Uterus (tissue), 4 donors: ENCODE data around the gene WNK1. TPM values are rescaled to one million over a fixed set of nuclear protein-coding genes. Genes with fewer than 3 reads are reported as not detected.

Experiments
- DNase-seq, 2 donors: peaks; one replicate each; pipeline ENCODE4 v3.0.0-alpha.2; 2019 to 2020
- H3K27ac ChIP-seq, 2 donors: fragments of 200-600 bp; sonication (generic); 1 replicate in 1 of 2; 2 replicates in 1 of 2; pipeline ENCODE4 v1.5.1; 2016 to 2018
- H3K27me3 ChIP-seq, 2 donors: fragments of 200-600 bp; sonication (generic); one replicate each; pipeline ENCODE4 v1.5.1; 2018 to 2019; ENCODE audit warnings: control low read depth in 1 of 2
- H3K36me3 ChIP-seq, 2 donors: fragments of 200-600 bp; sonication (generic); one replicate each; pipeline ENCODE4 v1.5.1; 2019; ENCODE audit warnings: control low read depth in 1 of 2
- H3K4me1 ChIP-seq, 2 donors: fragments of 200-600 bp; sonication (generic); one replicate each; pipeline ENCODE4 v1.5.1; 2018 to 2019; ENCODE audit warnings: control low read depth in 1 of 2
- H3K4me3 ChIP-seq, 2 donors: fragments of 200-600 bp; sonication (generic); 1 replicate in 1 of 2; 2 replicates in 1 of 2; pipeline ENCODE4 v1.5.1; 2018 to 2019; ENCODE audit warnings: mild to moderate bottlenecking in 1 of 2
- H3K9me3 ChIP-seq, 2 donors: fragments of 200-600 bp; sonication (generic); one replicate each; pipeline ENCODE4 v1.5.1; 2019; ENCODE audit warnings: control low read depth in 1 of 2
- POLR2A ChIP-seq, 2 donors: fragments of 450-650 bp; IDR thresholded peaks; one replicate each; pipeline ENCODE4 v1.6.1; 2016; ENCODE audit warnings: antibody characterized with exemption in 2 of 2, mild to moderate bottlenecking in 1 of 2, moderate library complexity in 1 of 2
- intact Hi-C: fragments of 100-400 bp; cut with DNase I; formaldehyde crosslinking; loops from one replicate; pipeline ENCODE4 v1.15.1; 2023; ENCODE audit warnings: low total_unique reads
- small RNA-seq: library from RNA; depleted of rRNA; stranded (forward); fragments of <200 nt; gene quantifications from one replicate; pipeline ENCODE3, GENCODE V24; 2016
- total RNA-seq, 4 donors: library from RNA; depleted of rRNA in 3 of 4; stranded (reverse); fragments of >200 nt in 3 of 4; gene quantifications; one replicate each; pipeline versions ENCODE4 v1.1.0 to v1.2.4, GENCODE V29; 2014 to 2023
- TF ChIP-seq, protein P1 (sequence below), 4 experiments: fragments of 200-600 bp in 2 of 4; fragments of 450-650 bp in 2 of 4; sonication (generic) in 2 of 4; IDR thresholded peaks; one replicate each; pipeline ENCODE4 v1.5.1; 2016 to 2019; ENCODE audit warnings: antibody characterized with exemption in 4 of 4, mild to moderate bottlenecking in 2 of 4, moderate library complexity in 1 of 4
- donor health status: DM: yes; HTN: yes; CAD: no.

Gene WNK1
- total RNA-seq, 4 donors from 2014 or later = 57.1 to 208 (median 81.0) TPM

DNA sequence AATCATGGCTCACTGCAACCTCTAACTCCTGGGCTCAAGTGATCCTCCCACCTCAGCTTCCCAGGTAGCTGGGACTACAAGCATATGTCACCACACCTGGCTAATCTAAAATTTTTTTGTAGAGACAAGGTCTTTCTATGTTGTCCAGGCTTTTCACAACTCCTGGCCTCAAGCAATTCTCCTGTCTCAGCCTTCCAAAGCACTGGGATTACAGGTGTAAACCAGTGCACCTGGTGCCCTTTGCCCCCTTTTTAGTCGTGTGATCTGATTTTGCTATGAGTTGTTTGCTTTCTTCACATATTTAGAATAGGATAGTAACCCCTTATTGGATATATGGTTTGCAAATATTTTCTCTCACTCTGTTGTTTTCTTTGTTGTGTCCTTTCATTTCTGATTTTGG, 198.8 kb downstream of the WNK1 start:
- TF ChIP-seq, protein P1, sequence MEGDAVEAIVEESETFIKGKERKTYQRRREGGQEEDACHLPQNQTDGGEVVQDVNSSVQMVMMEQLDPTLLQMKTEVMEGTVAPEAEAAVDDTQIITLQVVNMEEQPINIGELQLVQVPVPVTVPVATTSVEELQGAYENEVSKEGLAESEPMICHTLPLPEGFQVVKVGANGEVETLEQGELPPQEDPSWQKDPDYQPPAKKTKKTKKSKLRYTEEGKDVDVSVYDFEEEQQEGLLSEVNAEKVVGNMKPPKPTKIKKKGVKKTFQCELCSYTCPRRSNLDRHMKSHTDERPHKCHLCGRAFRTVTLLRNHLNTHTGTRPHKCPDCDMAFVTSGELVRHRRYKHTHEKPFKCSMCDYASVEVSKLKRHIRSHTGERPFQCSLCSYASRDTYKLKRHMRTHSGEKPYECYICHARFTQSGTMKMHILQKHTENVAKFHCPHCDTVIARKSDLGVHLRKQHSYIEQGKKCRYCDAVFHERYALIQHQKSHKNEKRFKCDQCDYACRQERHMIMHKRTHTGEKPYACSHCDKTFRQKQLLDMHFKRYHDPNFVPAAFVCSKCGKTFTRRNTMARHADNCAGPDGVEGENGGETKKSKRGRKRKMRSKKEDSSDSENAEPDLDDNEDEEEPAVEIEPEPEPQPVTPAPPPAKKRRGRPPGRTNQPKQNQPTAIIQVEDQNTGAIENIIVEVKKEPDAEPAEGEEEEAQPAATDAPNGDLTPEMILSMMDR (IDR thresholded peaks at IDR 0.05) = no peak
- no peak for TF ChIP-seq POLR2A (IDR thresholded peaks at IDR 0.05)
- Histone ChIP-seq H3K4me1 (no peaks in the 10 kb centered on the region), H3K4me3 (no peak overlapping the region), H3K27me3 (no peaks in the 10 kb centered on the region), H3K27ac (no peak overlapping the region), H3K9me3 (no peaks in the 10 kb centered on the region), H3K36me3 (no peaks in the 10 kb centered on the region)
- intact Hi-C loops = loop anchor here (10.0 kb wide), 1 partner anchor 386 kb away; no protein-coding TSS in a partner anchor
- no peak for DNase-seq

DNA sequence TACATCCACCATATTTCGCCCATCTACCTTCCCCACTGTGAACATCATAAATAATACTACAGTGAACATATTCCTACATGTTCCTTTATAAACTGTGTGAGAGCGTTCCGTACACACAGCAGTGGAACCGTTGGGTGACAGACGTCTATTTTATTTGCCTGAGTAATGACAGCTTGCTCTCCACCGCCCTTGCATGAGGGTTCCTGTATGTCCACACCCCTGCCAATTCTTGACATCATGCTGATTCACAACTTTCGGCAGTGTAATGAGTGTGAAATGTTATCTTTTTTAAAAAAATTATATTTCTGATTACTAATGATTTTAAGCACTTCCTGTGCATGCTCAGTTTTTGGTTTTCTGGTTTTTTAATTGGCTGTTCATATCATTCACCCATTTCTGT, 201.4 kb downstream of the WNK1 start:
- Histone ChIP-seq H3K36me3 (no peaks in the 10 kb centered on the region), H3K4me3 (no peak overlapping the region), H3K9me3 (no peaks in the 10 kb centered on the region), H3K4me1 (no peaks in the 10 kb centered on the region), H3K27ac (no peak overlapping the region), H3K27me3 (no peaks in the 10 kb centered on the region)
- TF ChIP-seq, protein P1 (IDR thresholded peaks at IDR 0.05) = no peak
- TF ChIP-seq POLR2A (IDR thresholded peaks at IDR 0.05) = no peak
- intact Hi-C loops = loop anchor here (10.0 kb wide), 1 partner anchor 389 kb away; no protein-coding TSS in a partner anchor
- no peak for DNase-seq

DNA sequence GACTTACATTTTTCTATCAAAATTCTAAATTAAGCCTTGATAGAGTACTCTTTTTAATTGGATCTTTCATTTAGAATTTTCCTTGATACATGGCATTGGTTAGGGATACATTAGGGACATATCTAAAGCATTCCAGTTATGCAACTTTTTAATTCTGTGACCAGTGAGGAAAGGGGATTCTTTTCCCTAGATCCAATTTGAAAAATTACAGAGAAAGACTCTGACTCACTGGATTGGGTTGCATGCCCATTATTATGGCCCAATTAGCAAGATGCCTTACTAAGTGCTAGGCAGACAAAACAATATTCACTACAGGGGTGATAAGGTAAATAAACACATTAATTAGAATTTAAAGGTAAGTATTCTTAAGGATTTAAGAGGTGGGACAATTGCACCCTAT, 202.4 kb downstream of the WNK1 start:
- H3K27ac ChIP-seq = no peak overlapping the region
- DNase-seq = no peak
- no peaks in the 10 kb centered on the region for H3K27me3 ChIP-seq
- no peak overlapping the region for H3K4me3 ChIP-seq
- intact Hi-C loops = loop anchor here (10.0 kb wide), 1 partner anchor 390 kb away; no protein-coding TSS in a partner anchor
- TF ChIP-seq POLR2A (IDR thresholded peaks at IDR 0.05) = no peak
- TF ChIP-seq, protein P1 (IDR thresholded peaks at IDR 0.05) = no peak
- H3K4me1 ChIP-seq = no peaks in the 10 kb centered on the region
- no peaks in the 10 kb centered on the region for H3K9me3 ChIP-seq
- no peaks in the 10 kb centered on the region for H3K36me3 ChIP-seq

DNA sequence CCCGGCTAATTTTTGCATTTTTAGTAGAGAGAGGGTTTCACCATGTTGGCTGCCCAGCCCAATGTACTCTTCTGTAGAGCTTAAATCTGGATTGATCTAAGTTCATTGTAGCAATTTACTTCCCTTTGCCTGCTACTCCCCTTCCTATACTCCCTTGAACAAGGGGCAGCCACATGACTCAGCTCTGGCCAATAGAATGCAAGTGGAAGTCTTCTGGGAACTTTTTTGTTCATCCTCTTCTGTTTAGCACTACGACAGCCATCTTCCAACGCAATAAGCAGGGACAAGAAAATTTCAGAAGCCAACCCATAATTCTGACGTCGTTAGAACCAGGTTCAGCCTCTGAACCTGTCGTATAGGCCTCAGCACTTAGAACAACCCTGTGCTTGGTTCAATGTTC, 203.6 kb downstream of the WNK1 start:
- Histone ChIP-seq H3K4me3 (no peak overlapping the region), H3K27me3 (no peaks in the 10 kb centered on the region), H3K4me1 (no peaks in the 10 kb centered on the region), H3K27ac (no peak overlapping the region), H3K36me3 (no peaks in the 10 kb centered on the region), H3K9me3 (no peaks in the 10 kb centered on the region)
- DNase-seq = no peak
- TF ChIP-seq, protein P1 (IDR thresholded peaks at IDR 0.05) = no peak
- no peak for TF ChIP-seq POLR2A (IDR thresholded peaks at IDR 0.05)
- intact Hi-C loops = loop anchor here (10.0 kb wide), 1 partner anchor 391 kb away; no protein-coding TSS in a partner anchor

DNA sequence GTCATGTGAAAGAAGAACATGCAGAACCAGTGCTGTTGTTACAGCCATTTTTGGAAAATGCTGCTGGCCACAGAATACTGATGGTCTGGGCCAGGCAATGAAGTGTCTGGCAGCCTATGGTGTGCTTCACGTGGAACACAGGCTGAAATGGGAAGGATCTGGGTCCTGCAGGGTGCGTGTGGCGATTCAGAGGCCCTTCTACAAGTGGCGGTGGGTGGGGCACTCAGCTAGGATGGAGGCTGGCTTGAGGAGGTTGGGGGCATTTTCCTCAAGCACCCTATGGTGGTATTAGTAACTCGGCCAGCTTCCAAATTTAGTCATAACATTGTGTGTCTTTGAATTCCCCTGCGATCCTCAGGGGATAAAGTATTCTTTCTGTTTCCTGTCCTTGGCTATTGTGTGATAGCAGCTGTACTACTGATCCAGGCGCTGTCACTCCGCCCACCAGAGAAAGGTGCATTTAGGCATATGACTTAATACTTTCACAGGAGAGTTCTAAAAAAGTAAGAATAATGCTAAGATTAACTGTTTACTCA, 206.3 kb downstream of the WNK1 start:
- Histone ChIP-seq H3K27me3 (no peaks in the 10 kb centered on the region), H3K27ac (no peak overlapping the region), H3K4me3 (no peak overlapping the region), H3K9me3 (no peaks in the 10 kb centered on the region), H3K4me1 (no peaks in the 10 kb centered on the region), H3K36me3 (no peaks in the 10 kb centered on the region)
- TF ChIP-seq POLR2A (IDR thresholded peaks at IDR 0.05) = no peak
- TF ChIP-seq, protein P1 (IDR thresholded peaks at IDR 0.05) = no peak
- intact Hi-C loops = loop anchor here (10.0 kb wide), 1 partner anchor 394 kb away; no protein-coding TSS in a partner anchor
- DNase-seq = no peak

Small RNA genes within 50 kb of the gene (small RNA-seq; reads per million reads assigned to genes)
- gene RNU4ATAC16P = not detected

Other genes starting within 250 kb of the WNK1 start
- 1 to 10 TPM in 2 of 4 donors, under 1 TPM in 1, not detected in 1; 0.97 to 5.4 (median 2.3) TPM for gene NINJ2, start 89.1 kb upstream of the WNK1 start, total RNA-seq
- gene RAD52, start 197.1 kb downstream of the WNK1 start, total RNA-seq = 10 to 100 TPM in 3 of 4 donors, 1 to 10 TPM in 1; 2.4 to 47.4 (median 25.7) TPM
- gene ERC1, start 238.6 kb downstream of the WNK1 start, total RNA-seq = 100 to 1,000 TPM in 1 of 4 donors, 10 to 100 TPM in 3; 28.9 to 106 (median 43.6) TPM